ENCODE results near the gene RALGDS.

DNA sequence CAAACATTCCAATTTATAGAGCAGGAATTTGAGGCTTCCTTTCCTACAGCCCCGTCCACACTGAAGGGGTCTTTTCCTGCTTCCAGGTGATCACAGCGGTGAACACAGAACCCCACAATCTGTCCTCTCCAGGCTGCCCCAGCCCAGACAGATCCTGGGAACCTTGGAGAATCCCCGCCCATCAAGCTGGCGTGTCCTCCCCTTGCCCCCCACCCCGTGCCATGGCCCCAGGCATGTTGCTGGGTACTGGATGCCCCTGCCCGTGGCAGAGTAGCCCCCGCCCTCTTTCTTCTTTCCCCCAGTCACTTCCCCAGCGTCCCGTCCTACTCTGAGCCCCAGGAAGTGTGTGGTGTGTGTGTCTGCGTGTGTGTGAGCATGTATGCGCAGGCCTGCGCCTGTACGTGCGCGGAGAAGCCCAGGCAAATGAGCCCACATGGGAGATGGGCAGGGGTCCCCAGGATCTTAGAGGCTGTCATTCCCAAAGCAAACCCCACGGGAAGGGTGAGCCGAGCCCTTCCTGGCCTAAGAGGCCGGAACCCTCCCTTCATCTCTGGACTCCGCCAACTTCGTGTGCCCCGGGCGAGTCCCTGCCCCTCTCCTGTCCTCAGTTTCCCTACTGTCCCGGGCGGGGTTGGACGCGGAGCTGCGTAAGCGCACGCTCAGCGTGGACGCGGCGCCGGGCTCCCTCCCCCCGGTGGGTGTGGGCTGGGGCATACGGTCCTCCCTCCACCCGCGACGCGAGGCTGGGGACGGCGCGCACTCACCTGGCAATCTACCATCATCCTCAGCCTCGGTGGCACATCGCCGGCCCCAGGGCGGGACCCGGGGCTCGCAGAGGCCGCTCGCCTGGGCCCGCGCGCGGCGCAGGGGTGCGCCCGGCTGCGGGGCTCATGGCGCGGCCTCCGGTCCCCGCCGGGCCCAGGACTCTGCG is 27.4 kb upstream of the RALGDS start:
- TF ChIP-seq, protein P1, sequence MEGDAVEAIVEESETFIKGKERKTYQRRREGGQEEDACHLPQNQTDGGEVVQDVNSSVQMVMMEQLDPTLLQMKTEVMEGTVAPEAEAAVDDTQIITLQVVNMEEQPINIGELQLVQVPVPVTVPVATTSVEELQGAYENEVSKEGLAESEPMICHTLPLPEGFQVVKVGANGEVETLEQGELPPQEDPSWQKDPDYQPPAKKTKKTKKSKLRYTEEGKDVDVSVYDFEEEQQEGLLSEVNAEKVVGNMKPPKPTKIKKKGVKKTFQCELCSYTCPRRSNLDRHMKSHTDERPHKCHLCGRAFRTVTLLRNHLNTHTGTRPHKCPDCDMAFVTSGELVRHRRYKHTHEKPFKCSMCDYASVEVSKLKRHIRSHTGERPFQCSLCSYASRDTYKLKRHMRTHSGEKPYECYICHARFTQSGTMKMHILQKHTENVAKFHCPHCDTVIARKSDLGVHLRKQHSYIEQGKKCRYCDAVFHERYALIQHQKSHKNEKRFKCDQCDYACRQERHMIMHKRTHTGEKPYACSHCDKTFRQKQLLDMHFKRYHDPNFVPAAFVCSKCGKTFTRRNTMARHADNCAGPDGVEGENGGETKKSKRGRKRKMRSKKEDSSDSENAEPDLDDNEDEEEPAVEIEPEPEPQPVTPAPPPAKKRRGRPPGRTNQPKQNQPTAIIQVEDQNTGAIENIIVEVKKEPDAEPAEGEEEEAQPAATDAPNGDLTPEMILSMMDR (IDR thresholded peaks at IDR 0.05), result no peak
- no peak for TF ChIP-seq POLR2A (IDR thresholded peaks at IDR 0.05)

All from right lobe of liver (tissue), 4 donors.